HEK293T (cell line): Measurements from ENCODE around the gene INSL3.

Experiments
- CTCF ChIA-PET: fragments of 350-600 bp; formaldehyde crosslinking; extraction: SDS; loops from one replicate; lab custom pipeline; 2021; ENCODE audit warnings: antibody characterized with exemption, inconsistent platforms; lab: Yijun Ruan, JAX
- POLR2A ChIA-PET: fragments of 350-600 bp; formaldehyde crosslinking; extraction: SDS; loops from one replicate; lab custom pipeline; 2020; ENCODE audit warnings: antibody characterized with exemption, inconsistent platforms; lab: Yijun Ruan, JAX
- DNase-seq: peaks from one replicate; pipeline ENCODE4 v3.0.0; 2012; ENCODE audit warnings: mixed read lengths; ENCODE audit errors: extremely low spot score
- ARNT ChIP-seq: fragments of 450-650 bp; IDR thresholded peaks from 2 replicates; pipeline ENCODE4 v1.6.1; 2017; ENCODE audit warnings: mild to moderate bottlenecking
- BHLHE40 ChIP-seq: fragments of 450-650 bp; IDR thresholded peaks from 2 replicates; pipeline ENCODE4 v1.6.1; 2016; ENCODE audit warnings: mild to moderate bottlenecking, moderate library complexity, borderline replicate concordance
- CTBP1 ChIP-seq: fragments of 450-650 bp; IDR thresholded peaks from 2 replicates; pipeline ENCODE4 v1.6.1; 2016; ENCODE audit warnings: borderline replicate concordance
- ELF4 ChIP-seq: fragments of 450-650 bp; IDR thresholded peaks from 2 replicates; pipeline ENCODE4 v1.6.1; 2017; ENCODE audit warnings: antibody characterized with exemption
- FOXA1 ChIP-seq: fragments of 450-650 bp; IDR thresholded peaks from 2 replicates; pipeline ENCODE4 v1.6.1; 2016; ENCODE audit warnings: mild to moderate bottlenecking
- FOXK2 ChIP-seq: fragments of 450-650 bp; IDR thresholded peaks from 2 replicates; pipeline ENCODE4 v1.6.1; 2016; ENCODE audit warnings: mild to moderate bottlenecking
- FOXM1 ChIP-seq: fragments of 450-650 bp; IDR thresholded peaks from 2 replicates; pipeline ENCODE4 v1.6.1; 2017; ENCODE audit warnings: mild to moderate bottlenecking, borderline replicate concordance
- HDGF ChIP-seq: fragments of 450-650 bp; IDR thresholded peaks from 2 replicates; pipeline ENCODE4 v1.6.1; 2017; ENCODE audit warnings: antibody characterized with exemption, borderline replicate concordance
- L3MBTL2 ChIP-seq: fragments of 450-650 bp; conservative IDR thresholded peaks from 2 replicates; pipeline ENCODE4 v1.6.1; 2016; ENCODE audit warnings: mild to moderate bottlenecking
- LEF1 ChIP-seq: fragments of 450-650 bp; IDR thresholded peaks from 2 replicates; pipeline ENCODE4 v1.6.1; 2017; ENCODE audit warnings: mild to moderate bottlenecking, borderline replicate concordance
- NFRKB ChIP-seq: fragments of 450-650 bp; IDR thresholded peaks from 2 replicates; pipeline ENCODE4 v1.6.1; 2016; ENCODE audit warnings: mild to moderate bottlenecking, moderate library complexity
- SP1 ChIP-seq: fragments of 450-650 bp; IDR thresholded peaks from 2 replicates; pipeline ENCODE4 v1.6.1; 2017
- SUZ12 ChIP-seq: fragments of 450-650 bp; IDR thresholded peaks from 2 replicates; pipeline ENCODE4 v1.6.1; 2016; ENCODE audit warnings: mild to moderate bottlenecking
- TARDBP ChIP-seq: fragments of 450-650 bp; IDR thresholded peaks from 2 replicates; pipeline ENCODE4 v1.6.1; 2016
- ZNF384 ChIP-seq: fragments of 450-650 bp; IDR thresholded peaks from 2 replicates; pipeline ENCODE4 v1.6.1; 2016
- TF ChIP-seq, protein P1 (sequence below): fragments of 450-650 bp; IDR thresholded peaks from 2 replicates; pipeline ENCODE4 v1.6.1; 2016

The INSL3 gene

GRCh38 chr19:17811681-17812080 lies 9.6 kb downstream of the INSL3 start:
- TF ChIP-seq, protein P1, sequence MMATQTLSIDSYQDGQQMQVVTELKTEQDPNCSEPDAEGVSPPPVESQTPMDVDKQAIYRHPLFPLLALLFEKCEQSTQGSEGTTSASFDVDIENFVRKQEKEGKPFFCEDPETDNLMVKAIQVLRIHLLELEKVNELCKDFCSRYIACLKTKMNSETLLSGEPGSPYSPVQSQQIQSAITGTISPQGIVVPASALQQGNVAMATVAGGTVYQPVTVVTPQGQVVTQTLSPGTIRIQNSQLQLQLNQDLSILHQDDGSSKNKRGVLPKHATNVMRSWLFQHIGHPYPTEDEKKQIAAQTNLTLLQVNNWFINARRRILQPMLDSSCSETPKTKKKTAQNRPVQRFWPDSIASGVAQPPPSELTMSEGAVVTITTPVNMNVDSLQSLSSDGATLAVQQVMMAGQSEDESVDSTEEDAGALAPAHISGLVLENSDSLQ = no peak
- TF ChIP-seq ZNF384 = no peak
- no peak for TF ChIP-seq SUZ12
- TF ChIP-seq NFRKB = no peak
- no peak for TF ChIP-seq FOXA1
- no peak for TF ChIP-seq FOXK2
- TF ChIP-seq ELF4 = no peak
- ChIA-PET POLR2A (interaction anchor here (1.5 kb wide), 1 partner anchor 47 kb away, joined by 4 read pairs; no protein-coding TSS in a partner anchor), CTCF (no interaction called here)
- no peak for DNase-seq

- DNase-seq = no peak
- ChIA-PET CTCF (no interaction called here), POLR2A (no interaction called here)
- no peak for TF ChIP-seq FOXM1
- TF ChIP-seq TARDBP = no peak
- no peak for TF ChIP-seq HDGF
- TF ChIP-seq NFRKB = no peak
- no peak for TF ChIP-seq ELF4
- TF ChIP-seq L3MBTL2 = no peak
- no peak for TF ChIP-seq FOXA1
- TF ChIP-seq, protein P1 = no peak
- TF ChIP-seq ARNT = no peak
- no peak for TF ChIP-seq SUZ12
- TF ChIP-seq CTBP1 = no peak
- no peak for TF ChIP-seq BHLHE40
- TF ChIP-seq LEF1 = no peak
- TF ChIP-seq FOXK2 = no peak
- TF ChIP-seq SP1 = no peak
- no peak for TF ChIP-seq ZNF384
Measured at GRCh38 chr19:17811103-17811502, 10.2 kb downstream of the INSL3 start.

DNA sequence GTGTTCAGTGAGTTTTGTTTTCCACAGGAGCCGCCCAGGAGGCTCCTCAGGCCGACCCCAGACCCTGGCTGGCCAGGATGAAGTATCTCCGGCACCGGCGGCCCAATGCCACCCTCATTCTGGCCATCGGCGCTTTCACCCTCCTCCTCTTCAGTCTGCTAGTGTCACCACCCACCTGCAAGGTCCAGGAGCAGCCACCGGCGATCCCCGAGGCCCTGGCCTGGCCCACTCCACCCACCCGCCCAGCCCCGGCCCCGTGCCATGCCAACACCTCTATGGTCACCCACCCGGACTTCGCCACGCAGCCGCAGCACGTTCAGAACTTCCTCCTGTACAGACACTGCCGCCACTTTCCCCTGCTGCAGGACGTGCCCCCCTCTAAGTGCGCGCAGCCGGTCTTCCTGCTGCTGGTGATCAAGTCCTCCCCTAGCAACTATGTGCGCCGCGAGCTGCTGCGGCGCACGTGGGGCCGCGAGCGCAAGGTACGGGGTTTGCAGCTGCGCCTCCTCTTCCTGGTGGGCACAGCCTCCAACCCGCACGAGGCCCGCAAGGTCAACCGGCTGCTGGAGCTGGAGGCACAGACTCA lies 13.5 kb downstream of the INSL3 start:
- ChIA-PET POLR2A (no interaction called here), CTCF (no interaction called here)
- DNase-seq = no peak
- TF ChIP-seq ARNT (no peak), HDGF (no peak), L3MBTL2 (no peak), TARDBP (no peak), SP1 (no peak), FOXK2 (no peak), ELF4 (no peak), CTBP1 (no peak), BHLHE40 (no peak)

DNA sequence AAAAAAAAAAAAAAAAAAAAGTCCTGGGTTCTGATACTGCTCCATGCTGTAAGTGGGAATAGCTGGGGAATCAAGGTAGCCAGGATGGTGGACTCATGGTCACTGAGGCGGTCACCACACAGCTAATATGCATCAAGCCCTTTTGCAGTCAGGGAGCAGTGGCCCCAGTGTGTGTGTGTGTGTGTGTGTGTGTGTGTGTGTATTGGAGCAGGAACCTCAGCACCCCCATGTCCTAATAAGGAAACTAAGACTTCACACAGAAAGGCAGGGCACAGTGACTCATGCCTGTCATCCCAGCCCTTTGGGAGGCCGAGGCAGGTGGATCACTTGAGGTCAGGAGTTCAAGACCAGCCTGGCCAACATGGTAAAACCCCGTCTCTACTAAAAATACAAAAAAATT lies 14.4 kb downstream of the INSL3 start:
- TF ChIP-seq ELF4 (no peak), BHLHE40 (no peak), LEF1 (no peak), TARDBP (no peak), FOXM1 (no peak), FOXK2 (no peak), SUZ12 (no peak), HDGF (no peak), SP1 (no peak), ARNT (no peak), CTBP1 (no peak), ZNF384 (no peak), L3MBTL2 (no peak), NFRKB (no peak), FOXA1 (no peak)
- TF ChIP-seq, protein P1 = no peak
- ChIA-PET CTCF (interaction anchor here (0.6 kb wide), 1 partner anchor 445 kb away, joined by 3 read pairs; no protein-coding TSS in a partner anchor), POLR2A (no interaction called here)
- DNase-seq = no peak

DNA sequence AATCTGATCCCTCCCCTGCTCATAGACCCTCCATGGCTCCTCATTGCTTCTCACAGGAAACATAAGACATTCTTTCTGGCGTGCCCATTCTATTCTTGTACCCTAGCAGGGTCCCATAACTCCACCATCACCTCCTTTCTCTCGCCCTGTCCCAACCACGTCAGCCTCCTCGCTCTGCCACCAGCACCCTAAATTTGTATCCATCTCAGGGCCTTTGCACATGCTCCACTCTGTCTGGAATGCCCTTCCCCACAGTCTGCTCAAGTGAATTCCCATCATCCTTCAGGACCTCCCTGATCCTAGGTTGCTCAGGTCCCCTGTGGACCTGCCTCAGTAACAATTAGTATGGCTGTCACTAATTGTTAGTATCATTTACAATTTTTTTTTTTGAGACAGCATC lies 15.9 kb downstream of the INSL3 start:
- DNase-seq = no peak
- ChIA-PET CTCF (no interaction called here), POLR2A (no interaction called here)
- TF ChIP-seq ZNF384 = no peak
- TF ChIP-seq ARNT = no peak
- TF ChIP-seq ELF4 = no peak
- TF ChIP-seq FOXA1 = no peak
- no peak for TF ChIP-seq BHLHE40
- no peak for TF ChIP-seq L3MBTL2
- no peak for TF ChIP-seq FOXM1
- no peak for TF ChIP-seq SP1
- no peak for TF ChIP-seq SUZ12
- TF ChIP-seq NFRKB = no peak
- no peak for TF ChIP-seq HDGF
- TF ChIP-seq LEF1 = no peak
- no peak for TF ChIP-seq TARDBP
- TF ChIP-seq, protein P1 = no peak
